Endothelial cell of umbilical vein (primary cell): ENCODE measurements around the gene KIDINS220.

Experiments
- CTCF ChIP-seq, 2 donors: IDR thresholded peaks; 1 replicate in 1 of 2; 2 replicates in 1 of 2; pipeline ENCODE4 v1.5.1; 2011; ENCODE audit warnings: low read length in 2 of 2, mild to moderate bottlenecking in 2 of 2, moderate library complexity in 2 of 2, control low read depth in 1 of 2, inconsistent platforms in 1 of 2, low read depth in 1 of 2; ENCODE audit not compliant: insufficient read depth in 1 of 2; ENCODE audit errors: extremely low read depth in 1 of 2
- FOS ChIP-seq: IDR thresholded peaks from 2 replicates; pipeline ENCODE4 v1.6.1; 2011; ENCODE audit warnings: mild to moderate bottlenecking, low read length, moderate library complexity, borderline replicate concordance; ENCODE audit not compliant: insufficient read depth
- JUN ChIP-seq: IDR thresholded peaks from 2 replicates; pipeline ENCODE4 v1.6.1; 2011; ENCODE audit warnings: borderline replicate concordance, low read depth; ENCODE audit not compliant: insufficient read length, insufficient read depth
- MYC ChIP-seq: IDR thresholded peaks from one replicate; pipeline ENCODE4 v1.6.1; 2011; ENCODE audit warnings: mild to moderate bottlenecking, low read depth, low read length
- POLR2A ChIP-seq: IDR thresholded peaks from 2 replicates; pipeline ENCODE4 v1.6.1; 2012; ENCODE audit warnings: low read depth, mild to moderate bottlenecking, control low read depth, low read length
- POLR2AphosphoS5 ChIP-seq: IDR thresholded peaks from 2 replicates; pipeline ENCODE4 v1.6.1; 2012; ENCODE audit warnings: low read depth, mild to moderate bottlenecking, control low read depth, low read length, moderate library complexity; ENCODE audit not compliant: insufficient read depth

GRCh38 chr2:8680822-8681760, 156.3 kb downstream of the KIDINS220 start:
- no peak for TF ChIP-seq MYC
- no peak for TF ChIP-seq JUN
- TF ChIP-seq POLR2A: no peak
- no peak for TF ChIP-seq CTCF (IDR thresholded peaks at IDR 0.05; ENCODE audit: extremely low read depth in 1 of 2, insufficient read depth in 1 of 2, low read depth in 1 of 2, low read length in 2 of 2)
- TF ChIP-seq POLR2AphosphoS5: no peak
- no peak for TF ChIP-seq FOS
